ENCODE results near the gene PRPS2.

- TF ChIP-seq CTCF (IDR thresholded peaks at IDR 0.05; ENCODE audit: extremely low read depth in 1 of 2, insufficient read depth in 1 of 2, low read depth in 1 of 2, low read length in 2 of 2) (peak; percentile 28 to 29), EZH2 (IDR thresholded peaks at IDR 0.05; ENCODE audit: borderline replicate concordance, low read depth, low read length, severe bottlenecking) (no peak), GATA2 (IDR thresholded peaks at IDR 0.05; ENCODE audit: insufficient read depth, insufficient read length, low read depth, low read length) (no peak), POLR2AphosphoS5 (IDR thresholded peaks at IDR 0.05; ENCODE audit: insufficient read depth, low read depth, low read length) (no peak), MYC (IDR thresholded peaks at IDR 0.05; ENCODE audit: low read depth, low read length) (no peak), MAX (IDR thresholded peaks at IDR 0.05; ENCODE audit: insufficient read depth, insufficient read length) (no peak)
Measured at GRCh38 chrX:12814420-12814819, 23.2 kb downstream of the PRPS2 start.

Data from endothelial cell of umbilical vein (primary cell).